Measurements from ENCODE around the gene FBLN7. TPM values are rescaled to one million over a fixed set of nuclear protein-coding genes. Genes with fewer than 3 reads are reported as not detected.

Gene FBLN7
- total RNA-seq, 1 donor from 2014 or later = 0.60 TPM

DNA sequence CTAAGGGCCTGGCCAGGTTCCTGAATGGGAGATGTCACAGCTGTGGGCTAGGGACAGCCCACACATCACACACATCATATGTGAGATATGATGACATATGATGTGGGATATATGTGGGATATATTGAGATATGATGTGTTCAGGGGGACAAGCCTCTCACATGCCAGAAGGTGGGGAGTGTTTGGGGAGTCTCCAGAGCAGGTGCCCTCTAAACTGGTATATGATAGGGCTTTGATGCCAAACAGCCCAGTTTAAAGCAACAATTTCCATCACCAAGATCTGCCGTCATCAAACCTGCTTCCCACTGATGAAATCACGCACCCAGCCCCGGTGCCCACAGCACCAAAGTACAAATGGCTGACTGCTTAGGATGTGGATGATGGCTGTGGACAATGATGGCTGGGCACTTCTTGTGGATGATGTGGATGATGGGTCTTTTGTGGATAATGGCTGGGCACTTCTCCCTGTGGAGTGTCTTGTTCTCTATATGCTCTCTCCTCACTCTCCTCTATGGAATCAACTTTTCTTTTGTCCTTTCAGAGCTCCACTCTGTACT lies 50.9 kb downstream of the FBLN7 start:
- no peak for TF ChIP-seq CTCF (IDR thresholded peaks at IDR 0.05; ENCODE audit: borderline replicate concordance)
- no peaks in the 10 kb centered on the region for H3K9me3 ChIP-seq (replicated peaks)
- no peak for DNase-seq
- H3K36me3 ChIP-seq = no peaks in the 10 kb centered on the region
- H3K4me3 ChIP-seq = no peak overlapping the region
- intact Hi-C loops (cut with micrococcal nuclease) = no loop called here
- H3K27me3 ChIP-seq (ENCODE audit: low read depth) = peaks cover under 1% of the 10 kb centered on the region
- H3K27ac ChIP-seq (replicated peaks) = no peak overlapping the region
- H3K4me1 ChIP-seq = no peaks in the 10 kb centered on the region

DNA sequence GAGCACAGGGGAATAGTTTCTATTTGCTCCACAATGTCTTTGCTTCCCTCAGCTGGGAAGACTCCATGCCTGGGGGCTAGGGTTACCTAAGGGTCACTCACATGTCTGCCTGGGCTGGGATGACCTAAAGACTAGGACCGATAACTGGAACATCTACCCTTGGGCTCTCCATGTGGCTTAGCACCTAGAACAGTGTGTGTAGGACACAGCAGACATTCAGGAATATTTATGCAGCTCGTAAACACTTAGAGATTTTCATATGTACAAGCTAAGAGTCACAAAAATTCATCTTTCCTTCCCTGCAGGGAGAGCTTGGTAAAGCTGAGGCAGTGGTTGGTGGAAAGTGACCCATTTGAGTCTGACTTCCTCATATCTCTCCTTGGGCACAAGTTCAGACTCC lies 55.8 kb downstream of the FBLN7 start:
- intact Hi-C loops (cut with micrococcal nuclease) = no loop called here
- Histone ChIP-seq H3K4me1 (no peaks in the 10 kb centered on the region), H3K27ac (replicated peaks) (no peak overlapping the region), H3K4me3 (no peak overlapping the region), H3K36me3 (no peaks in the 10 kb centered on the region), H3K9me3 (replicated peaks) (no peaks in the 10 kb centered on the region), H3K27me3 (ENCODE audit: low read depth) (no peaks in the 10 kb centered on the region)
- DNase-seq = no peak
- TF ChIP-seq CTCF (IDR thresholded peaks at IDR 0.05; ENCODE audit: borderline replicate concordance) = no peak

- no peak for TF ChIP-seq CTCF (IDR thresholded peaks at IDR 0.05; ENCODE audit: borderline replicate concordance)
- H3K27me3 ChIP-seq (ENCODE audit: low read depth) = no peaks in the 10 kb centered on the region
- H3K36me3 ChIP-seq = no peaks in the 10 kb centered on the region
- H3K4me3 ChIP-seq = no peak overlapping the region
- no peaks in the 10 kb centered on the region for H3K4me1 ChIP-seq
- no peak for DNase-seq
- no peaks in the 10 kb centered on the region for H3K9me3 ChIP-seq (replicated peaks)
- H3K27ac ChIP-seq (replicated peaks) = no peak overlapping the region
- intact Hi-C loops (cut with micrococcal nuclease) = no loop called here
Measured at GRCh38 chr2:112194482-112194881, 56.3 kb downstream of the FBLN7 start.

- H3K4me1 ChIP-seq = no peaks in the 10 kb centered on the region
- no peaks in the 10 kb centered on the region for H3K9me3 ChIP-seq (replicated peaks)
- intact Hi-C loops (cut with micrococcal nuclease) = no loop called here
- no peaks in the 10 kb centered on the region for H3K36me3 ChIP-seq
- no peaks in the 10 kb centered on the region for H3K27me3 ChIP-seq (ENCODE audit: low read depth)
- no peak for DNase-seq
- H3K27ac ChIP-seq (replicated peaks) = no peak overlapping the region
- no peak for TF ChIP-seq CTCF (IDR thresholded peaks at IDR 0.05; ENCODE audit: borderline replicate concordance)
- H3K4me3 ChIP-seq = no peak overlapping the region
Measured at GRCh38 chr2:112195167-112195766, 57.1 kb downstream of the FBLN7 start.

GRCh38 chr2:112195950-112196349 lies 57.8 kb downstream of the FBLN7 start:
- TF ChIP-seq CTCF (IDR thresholded peaks at IDR 0.05; ENCODE audit: borderline replicate concordance) = no peak
- DNase-seq = no peak

More at GRCh38 chr2:112195950-112196349, 57.8 kb downstream of the FBLN7 start:
- no peak overlapping the region for H3K4me3 ChIP-seq
- no peaks in the 10 kb centered on the region for H3K36me3 ChIP-seq
- no peaks in the 10 kb centered on the region for H3K9me3 ChIP-seq (replicated peaks)
- no peaks in the 10 kb centered on the region for H3K27me3 ChIP-seq (ENCODE audit: low read depth)
- intact Hi-C loops (cut with micrococcal nuclease) = no loop called here
- no peaks in the 10 kb centered on the region for H3K4me1 ChIP-seq
- no peak overlapping the region for H3K27ac ChIP-seq (replicated peaks)

All from left ventricle myocardium inferior (tissue), 1 donor.